Heart left ventricle (tissue), 16 donors: ENCODE measurements around the gene FOXRED2. TPM values are rescaled to one million over a fixed set of nuclear protein-coding genes. Genes with fewer than 3 reads are reported as not detected.

ENCODE experiments used
- ATAC-seq, 4 donors: fragments of 200-7000 bp; cut with Tn5 transposase; one replicate each; pipeline ENCODE4 v1.9.1; 2020 to 2022; ENCODE audit warnings: moderate library complexity in 4 of 4, mild to moderate bottlenecking in 3 of 4, moderate number of reproducible peaks in 1 of 4
- DNase-seq, 5 donors: peaks; one replicate each; pipeline ENCODE4 v3.0.0-alpha.2; 2020
- H3K27ac ChIP-seq, 12 donors: fragments of 200-600 bp; sonication (generic) in 4 of 12; one replicate each; pipeline versions ENCODE4 v1.5.0 to v1.8.0; 2016 to 2022; ENCODE audit warnings: mild to moderate bottlenecking in 2 of 12
- H3K27me3 ChIP-seq, 9 donors: fragments of 200-600 bp; sonication (generic) in 2 of 9; one replicate each; pipeline versions ENCODE4 v1.5.1 to v1.8.0; 2016 to 2022; ENCODE audit warnings: mild to moderate bottlenecking in 3 of 9
- H3K36me3 ChIP-seq, 9 donors: fragments of 200-600 bp; sonication (generic) in 2 of 9; one replicate each; pipeline versions ENCODE4 v1.5.0 to v1.8.0; 2018 to 2022; ENCODE audit warnings: mild to moderate bottlenecking in 2 of 9
- H3K4me1 ChIP-seq, 12 donors: fragments of 200-600 bp; sonication (generic) in 4 of 12; one replicate each; pipeline versions ENCODE4 v1.5.0 to v1.8.0; 2016 to 2022; ENCODE audit warnings: mild to moderate bottlenecking in 3 of 12
- H3K4me3 ChIP-seq, 12 donors: fragments of 200-600 bp; sonication (generic) in 4 of 12; one replicate each; pipeline versions ENCODE4 v1.5.0 to v1.8.0; 2017 to 2022; ENCODE audit warnings: mild to moderate bottlenecking in 9 of 12, moderate library complexity in 4 of 12
- H3K9me3 ChIP-seq, 12 donors: fragments of 200-600 bp; sonication (generic) in 4 of 12; one replicate each; pipeline versions ENCODE4 v1.5.0 to v1.8.0; 2016 to 2022; ENCODE audit warnings: mild to moderate bottlenecking in 1 of 12
- CTCF ChIP-seq, 12 donors: fragments of 200-600 bp; sonication (generic) in 4 of 12; IDR thresholded peaks; one replicate each; pipeline versions ENCODE4 v1.5.0 to v1.8.0; 2018 to 2022; ENCODE audit warnings: antibody characterized with exemption in 12 of 12, mild to moderate bottlenecking in 5 of 12
- POLR2A ChIP-seq, 2 donors: fragments of 450-650 bp; IDR thresholded peaks; one replicate each; pipeline ENCODE4 v1.6.1; 2017; ENCODE audit warnings: antibody characterized with exemption in 2 of 2, mild to moderate bottlenecking in 2 of 2, moderate library complexity in 2 of 2
- WGBS, 4 donors: extraction: QIAGEN DNeasy Blood & Tissue Kit in 2 of 4; methylation state at CpG; one replicate each; pipeline versions ENCODE4 v1.1.5 to v1.1.7; 2013 to 2018; 5-methylcytosine and 5-hydroxymethylcytosine counted together
- intact Hi-C, 10 donors: fragments of 100-400 bp; cut with DNase I; formaldehyde crosslinking; loops; one replicate each; pipeline versions ENCODE4 v1.11.1 to v1.14.2; 2022
- polyA plus RNA-seq, 2 donors: library from polyadenylated mRNA; stranded (reverse); fragments of 200-250 nt; gene quantifications; one replicate each; pipeline ENCODE4 v1.2.3, GENCODE V29; 2013
- total RNA-seq, 9 donors: library from RNA; depleted of rRNA in 2 of 9; stranded (reverse); fragments of >200 nt in 2 of 9; fragmentation: NEBNext Ultra II Directional in 3 of 9; extraction: Animal tissue kit (Norgen Biotek cat#: 25700) in 3 of 9; gene quantifications; one replicate each; pipeline versions ENCODE4 v1.1.0 to v1.2.4, GENCODE V29; 2016 to 2023
- donor health status: ischemic (EF 13 %, LVEDD 7.1; RV severe dilation, severe dysfunction).
- donor health status: healthy with polysubstance abuse.
- donor health status: DM: no; HTN: yes; CAD: no.
- donor health status: DM: no; HTN: no; CAD: no.
- donor health status: ischemic (EF 25% LVEDD 6.9; RV normal size, moderate dysfunction).
- donor health status: ischemic (EF 25% LVEDD 5.7; RV mildly dilated, moderate dysfunction).
- donor health status: healthy.
- donor health status: DM: yes; HTN: yes; CAD: no.
- donor health status: ischemic (EF 35%, LVEDD 5.7; RV mildly dilated, moderate dysfunction).
- donor health status: nonischemic (EF 11% LVEDD 7.7; RV severe dilation, severe dysfunction).
- donor health status: DM: yes; HTN: yes; CAD: no.
- donor health status: PGD.
- donor health status: ischemic (EF 29% LVEDD 5.4; RV normal size, mild dysfunction).
- donor health status: nonischemic (EF 23%, LVEDD 6.1; RV moderate dilation, normal function).

FOXRED2 gene
- total and polyA plus RNA-seq, 11 donors, result 3.5 to 12.1 (median 6.9) TPM

GRCh38 chr22:36442506-36443197 is 64.2 kb downstream of the FOXRED2 start:
- Histone ChIP-seq H3K9me3 (peaks cover 0 to 9% (median 0%) of the 10 kb centered on the region in 12 donors), H3K27ac (no peak overlapping the region), H3K4me3 (no peak overlapping the region), H3K36me3 (no peaks in the 10 kb centered on the region), H3K4me1 (peaks cover 0 to 55% (median 0%) of the 10 kb centered on the region in 12 donors), H3K27me3 (no peaks in the 10 kb centered on the region)
- TF ChIP-seq CTCF (IDR thresholded peaks at IDR 0.05), result no peak
- TF ChIP-seq POLR2A (IDR thresholded peaks at IDR 0.05), result no peak
- DNase-seq, result no peak
- no peak for ATAC-seq
- WGBS, 4 donors, result 92 to 93% (median 92%) methylated on average over 10 to 12 of the region's 12 CpGs
- intact Hi-C loops, result loop anchor here in 1 of 10 donors (10.0 kb wide), 1 partner anchor 48 kb away; no protein-coding TSS in a partner anchor

- Histone ChIP-seq H3K9me3 (peaks cover 0 to 3% (median 0%) of the 10 kb centered on the region in 12 donors), H3K4me3 (no peak overlapping the region), H3K4me1 (peaks cover 0 to 52% (median 0%) of the 10 kb centered on the region in 12 donors), H3K36me3 (no peaks in the 10 kb centered on the region), H3K27me3 (no peaks in the 10 kb centered on the region), H3K27ac (peak overlapping the region in 7 of 12 donors; percentile 6 to 69 (median 44))
- ATAC-seq (no peak), DNase-seq (no peak)
- intact Hi-C loops, result loop anchor here in 1 of 10 donors (10.0 kb wide), 1 partner anchor 46 kb away; no protein-coding TSS in a partner anchor
- WGBS, 4 donors, result 90 to 98% (median 96%) methylated on average over 8 of the region's 8 CpGs
- TF ChIP-seq POLR2A (IDR thresholded peaks at IDR 0.05), result no peak
- no peak for TF ChIP-seq CTCF (IDR thresholded peaks at IDR 0.05)
These were observed 66.3 kb downstream of the FOXRED2 start for GRCh38 chr22:36440429-36441002.

- Histone ChIP-seq H3K36me3 (no peaks in the 10 kb centered on the region), H3K4me3 (no peak overlapping the region), H3K27ac (peak overlapping the region in 8 of 12 donors; percentile 24 to 69 (median 44)), H3K4me1 (peaks cover 0 to 48% (median 0%) of the 10 kb centered on the region in 12 donors), H3K27me3 (no peaks in the 10 kb centered on the region), H3K9me3 (no peaks in the 10 kb centered on the region)
- WGBS, 4 donors, result 83 to 93% (median 89%) methylated on average over 6 of the region's 6 CpGs
- peak; percentile 66 to 98 (median 90) for ATAC-seq
- TF ChIP-seq CTCF (IDR thresholded peaks at IDR 0.05), result no peak
- TF ChIP-seq POLR2A (IDR thresholded peaks at IDR 0.05), result no peak
- DNase-seq, result peak; percentile 65 to 88 (median 84)
- intact Hi-C loops, result loop anchor here in 3 of 10 donors (1.0 to 10.0 kb wide), 3 partner anchors 19 to 45 kb away; no protein-coding TSS in a partner anchor
These were observed 67.2 kb downstream of the FOXRED2 start for GRCh38 chr22:36439481-36440271.

Other genes starting within 250 kb of the FOXRED2 start
- gene MYH9, start 119.1 kb downstream of the FOXRED2 start, total RNA-seq, result 100 to 1,000 TPM; 126 to 482 (median 238) TPM
- 100 to 1,000 TPM; 109 to 407 TPM for gene MYH9, start 119.1 kb downstream of the FOXRED2 start, polyA plus RNA-seq
- gene TXN2, start 25.4 kb downstream of the FOXRED2 start, total RNA-seq, result 100 to 1,000 TPM in 6 of 9 donors, 10 to 100 TPM in 3; 87.9 to 128 (median 113) TPM
- gene TXN2, start 25.4 kb downstream of the FOXRED2 start, polyA plus RNA-seq, result 100 to 1,000 TPM in 1 of 2 donors, 10 to 100 TPM in 1; 99.9 to 160 TPM
- gene EIF3D, start 22.1 kb upstream of the FOXRED2 start, total RNA-seq, result 100 to 1,000 TPM in 3 of 9 donors, 10 to 100 TPM in 6; 73.6 to 206 (median 89.4) TPM
- 100 to 1,000 TPM in 1 of 2 donors, 10 to 100 TPM in 1; 75.7 to 192 TPM for gene EIF3D, start 22.1 kb upstream of the FOXRED2 start, polyA plus RNA-seq
- not detected for gene CACNG2, start 196.7 kb upstream of the FOXRED2 start, total RNA-seq
- gene CACNG2, start 196.7 kb upstream of the FOXRED2 start, polyA plus RNA-seq, result not detected